ENCODE measurements around the gene BCL2. TPM values are rescaled to one million over a fixed set of nuclear protein-coding genes. Genes with fewer than 3 reads are reported as not detected.

The BCL2 gene
- total RNA-seq, 1 donor: 11.8 TPM

Small RNA genes within 50 kb of the gene (small RNA-seq; reads per million reads assigned to genes)
- gene AC022726.1: not detected

Other genes starting within 250 kb of the BCL2 start
- gene KDSR, start 47.4 kb upstream of the BCL2 start, total RNA-seq: 17.0 TPM
- 18.0 TPM for gene VPS4B, start 102.7 kb upstream of the BCL2 start, total RNA-seq
- not detected for gene SERPINB5, start 157.2 kb upstream of the BCL2 start, total RNA-seq
- not detected for gene SERPINB12, start 222.6 kb upstream of the BCL2 start, total RNA-seq

All from hematopoietic multipotent progenitor cell (in vitro differentiated cells).